Right cardiac atrium (tissue), 5 donors: ENCODE data around the gene ZNF511. TPM values are rescaled to one million over a fixed set of nuclear protein-coding genes. Genes with fewer than 3 reads are reported as not detected.
"Not testable (repeated sequence)": the region's sequence is repeated elsewhere in the genome, so short reads cannot be mapped to it uniquely, and the experiment has no call there.

ENCODE experiments used
- ATAC-seq, 2 donors: fragments of 200-7000 bp; cut with Tn5 transposase; one replicate each; pipeline versions ENCODE4 v1.8.0 to v1.9.1; 2020; ENCODE audit warnings: moderate library complexity in 2 of 2, mild to moderate bottlenecking in 1 of 2
- DNase-seq, 3 donors: peaks; one replicate each; pipeline ENCODE4 v3.0.0-alpha.2; 2020
- H3K27ac ChIP-seq: one replicate; pipeline ENCODE4 v1.5.1; 2013; ENCODE audit warnings: mild to moderate bottlenecking, low read length, control low read depth, moderate library complexity
- H3K27me3 ChIP-seq: one replicate; pipeline ENCODE4 v1.6.1; 2013; ENCODE audit not compliant: control insufficient read depth, insufficient read depth
- H3K4me1 ChIP-seq: one replicate; pipeline ENCODE4 v1.6.1; 2013; ENCODE audit warnings: low read length; ENCODE audit not compliant: control insufficient read depth, insufficient read depth
- H3K4me3 ChIP-seq: one replicate; pipeline ENCODE4 v1.5.1; 2013; ENCODE audit warnings: low read length, control low read depth
- H3K9me3 ChIP-seq: one replicate; pipeline ENCODE4 v1.6.1; 2013; ENCODE audit warnings: low read length; ENCODE audit not compliant: control insufficient read depth
- WGBS: extraction: QIAGEN DNeasy Blood & Tissue Kit; methylation state at CpG from one replicate; pipeline ENCODE4 v1.1.7; 2013; 5-methylcytosine and 5-hydroxymethylcytosine counted together
- intact Hi-C, 4 donors: fragments of 100-400 bp; cut with DNase I; formaldehyde crosslinking; loops; one replicate each; pipeline versions ENCODE4 v1.11.0 to v1.14.0; 2022 to 2023
- long read RNA-seq, 4 donors: library from polyadenylated mRNA; unstranded; transcript quantifications; one replicate each; pipeline ENCODE4 v2.0.0, GENCODE V29; 2020 to 2021
- polyA plus RNA-seq: library from polyadenylated mRNA; stranded (reverse); fragments of 200-250 nt; gene quantifications from one replicate; pipeline ENCODE4 v1.2.3, GENCODE V29; 2013
- total RNA-seq, 4 donors: library from RNA; stranded (reverse); fragmentation: NEBNext Ultra II Directional; extraction: Animal tissue kit (Norgen Biotek cat#: 25700); gene quantifications; one replicate each; pipeline ENCODE4 v1.2.1, GENCODE V29; 2021
- donor health status: healthy with polysubstance abuse.
- donor health status: DM: no; HTN: yes; CAD: no.
- donor health status: DM: no; HTN: no; CAD: no.
- donor health status: DM: no; HTN: yes; CAD: no; lungs with severe emphysema.
- donor health status: DM: yes; HTN: yes; CAD: no.

The ZNF511 gene
- total RNA-seq, result 10 to 100 TPM; 40.2 to 51.8 (median 49.2) TPM
- 60.8 TPM for polyA plus RNA-seq
- long read RNA-seq, donor 1, transcript ZNF511-202 (6 exons, 1,520 nt), result major isoform, 65 of 94 reads
- long read RNA-seq, donor 1, transcript ZNF511-201 (5 exons, 2,004 nt), result minor isoform, 15 of 94 reads
- long read RNA-seq, donor 1, partial matches to known transcripts, result 2 of 94 reads
- long read RNA-seq, donor 1, other reads (novel, unspliced or antisense), result 12 of 94 reads
- long read RNA-seq, donor 2, transcript ZNF511-202 (6 exons, 1,520 nt), result major isoform, 28 of 51 reads
- long read RNA-seq, donor 2, transcript ZNF511-201 (5 exons, 2,004 nt), result minor isoform, 15 of 51 reads
- long read RNA-seq, donor 2, partial matches to known transcripts, result 1 of 51 reads
- long read RNA-seq, donor 2, other reads (novel, unspliced or antisense), result 6 of 51 reads
- long read RNA-seq, donor 3, transcript ZNF511-202 (6 exons, 1,520 nt), result major isoform, 58 of 83 reads
- long read RNA-seq, donor 3, transcript ZNF511-201 (5 exons, 2,004 nt), result minor isoform, 12 of 83 reads
- long read RNA-seq, donor 3, partial matches to known transcripts, result 3 of 83 reads
- long read RNA-seq, donor 3, other reads (novel, unspliced or antisense), result 10 of 83 reads
- long read RNA-seq, donor 4, transcript ZNF511-201 (5 exons, 2,004 nt), result minor isoform, 5 of 30 reads
- long read RNA-seq, donor 4, transcript ZNF511-202 (6 exons, 1,520 nt), result major isoform, 22 of 30 reads
- long read RNA-seq, donor 4, partial matches to known transcripts, result 0 of 30 reads
- long read RNA-seq, donor 4, other reads (novel, unspliced or antisense), result 3 of 30 reads

GRCh38 chr10:133308421-133309099 lies at the start of gene ZNF511, which contains the start of gene TUBGCP2:
Gene ZNF511 (plus strand): TSS chr10:133308914. CDS start chr10:133308944, 30 bp downstream.
Gene TUBGCP2 (minus strand): TSS chr10:133308872. CDS start chr10:133302941, 5,931 bp downstream.
- WGBS, result under 1% methylated on average over 89 of the region's 89 CpGs
- intact Hi-C loops, result no loop called here
- H3K4me3 ChIP-seq, result peak within 1 kb of the TSS; percentile 96
- H3K27ac ChIP-seq, result peak within 1 kb of the TSS; percentile 96
- no peaks in the 10 kb centered on the region for H3K27me3 ChIP-seq
- DNase-seq (peak; percentile 89 to 95 (median 95)), ATAC-seq (peak; percentile 88 to 92)
- H3K9me3 ChIP-seq, result no peaks in the 10 kb centered on the region
- H3K4me1 ChIP-seq, result peaks cover 8% of the 10 kb centered on the region

- H3K4me1 ChIP-seq, result no peaks in the 10 kb centered on the region
- H3K27ac ChIP-seq, result no peak overlapping the region
- DNase-seq (no peak), ATAC-seq (no peak)
- WGBS, result 60% methylated on average over 12 of the region's 12 CpGs
- intact Hi-C loops, result no loop called here
- H3K27me3 ChIP-seq, result no peaks in the 10 kb centered on the region
- no peak overlapping the region for H3K4me3 ChIP-seq
- H3K9me3 ChIP-seq, result no peaks in the 10 kb centered on the region
Measured at GRCh38 chr10:133259602-133259989, 49.1 kb upstream of the ZNF511 start.

- intact Hi-C loops, result no loop called here
- ATAC-seq, result peak; percentile 48 to 59
- H3K27me3 ChIP-seq, result no peaks in the 10 kb centered on the region
- peak overlapping the region; percentile 21 for H3K27ac ChIP-seq
- peak overlapping the region; percentile 90 for H3K4me3 ChIP-seq
- no peaks in the 10 kb centered on the region for H3K4me1 ChIP-seq
- DNase-seq, result peak; percentile 63 to 86 (median 84)
- no peaks in the 10 kb centered on the region for H3K9me3 ChIP-seq
- WGBS, result 17% methylated on average over 50 of the region's 50 CpGs
Measured at GRCh38 chr10:133260895-133261725, 47.6 kb upstream of the ZNF511 start.

GRCh38 chr10:133261726-133262325 lies 46.9 kb upstream of the ZNF511 start:
- WGBS, result 2% methylated on average over 79 of the region's 79 CpGs
- ATAC-seq, result peak; percentile 77 to 84
- intact Hi-C loops, result no loop called here

GRCh38 chr10:133262696-133263095 lies 46.0 kb upstream of the ZNF511 start:
- H3K4me3 ChIP-seq, result no peak overlapping the region
- H3K4me1 ChIP-seq, result no peaks in the 10 kb centered on the region
- DNase-seq (no peak), ATAC-seq (no peak)
- 93% methylated on average over 14 of the region's 14 CpGs for WGBS
- no peak overlapping the region for H3K27ac ChIP-seq
- intact Hi-C loops, result no loop called here
- no peaks in the 10 kb centered on the region for H3K9me3 ChIP-seq
- no peaks in the 10 kb centered on the region for H3K27me3 ChIP-seq

More at GRCh38 chr10:133261726-133262325, 46.9 kb upstream of the ZNF511 start:
- Histone ChIP-seq H3K27me3 (no peaks in the 10 kb centered on the region), H3K27ac (peak overlapping the region; percentile 21), H3K4me1 (no peaks in the 10 kb centered on the region), H3K4me3 (peak overlapping the region; percentile 90), H3K9me3 (no peaks in the 10 kb centered on the region)
- peak; percentile 89 to 96 (median 96) for DNase-seq

- Histone ChIP-seq H3K27me3 (no peaks in the 10 kb centered on the region), H3K9me3 (no peaks in the 10 kb centered on the region), H3K4me3 (no peak overlapping the region), H3K27ac (no peak overlapping the region), H3K4me1 (no peaks in the 10 kb centered on the region)
- DNase-seq (no peak), ATAC-seq (no peak)
- 87% methylated on average over 10 of the region's 10 CpGs for WGBS
- intact Hi-C loops, result no loop called here
Measured at GRCh38 chr10:133263674-133264073, 45.0 kb upstream of the ZNF511 start.

- no peaks in the 10 kb centered on the region for H3K4me1 ChIP-seq
- no peak overlapping the region for H3K27ac ChIP-seq
- no peak overlapping the region for H3K4me3 ChIP-seq
- H3K9me3 ChIP-seq, result no peaks in the 10 kb centered on the region
- ATAC-seq (no peak), DNase-seq (no peak)
- intact Hi-C loops, result no loop called here
- H3K27me3 ChIP-seq, result no peaks in the 10 kb centered on the region
- 71% methylated on average over 9 of the region's 9 CpGs for WGBS
Measured at GRCh38 chr10:133264461-133264860, 44.3 kb upstream of the ZNF511 start.

- DNase-seq, H3K9me3 ChIP-seq, H3K27me3 ChIP-seq, ATAC-seq, intact Hi-C loops, H3K27ac ChIP-seq, H3K4me3 ChIP-seq, H3K4me1 ChIP-seq: not testable (repeated sequence)
- WGBS, result 91% methylated on average over 10 of the region's 10 CpGs
Measured at GRCh38 chr10:133265052-133265451, 43.7 kb upstream of the ZNF511 start.

- Histone ChIP-seq H3K4me1 (no peaks in the 10 kb centered on the region), H3K4me3 (no peak overlapping the region), H3K27me3 (no peaks in the 10 kb centered on the region), H3K27ac (no peak overlapping the region), H3K9me3 (no peaks in the 10 kb centered on the region)
- ATAC-seq (no peak), DNase-seq (no peak)
- intact Hi-C loops, result no loop called here
- WGBS, result 88% methylated on average over 21 of the region's 21 CpGs
Measured at GRCh38 chr10:133266056-133266795, 42.5 kb upstream of the ZNF511 start.
